BLaER1 (cell line): ENCODE data around the gene FFAR1.

Source experiments
- H3K27ac ChIP-seq: shearing (Covaris generic); formaldehyde crosslinking; 2 replicates; pipeline ENCODE4 v1.8.1; 2022
- H3K27me3 ChIP-seq: shearing (Covaris generic); formaldehyde crosslinking; 2 replicates; pipeline ENCODE4 v1.8.1; 2022
- H3K36me3 ChIP-seq: shearing (Covaris generic); formaldehyde crosslinking; 2 replicates; pipeline ENCODE4 v1.8.1; 2022
- H3K4me1 ChIP-seq: shearing (Covaris generic); formaldehyde crosslinking; 2 replicates; pipeline ENCODE4 v1.8.1; 2022
- H3K4me2 ChIP-seq: shearing (Covaris generic); formaldehyde crosslinking; 2 replicates; pipeline ENCODE4 v1.8.1; 2022
- H3K4me3 ChIP-seq: shearing (Covaris generic); formaldehyde crosslinking; 2 replicates; pipeline ENCODE4 v1.8.1; 2022
- H3K9ac ChIP-seq: shearing (Covaris generic); formaldehyde crosslinking; 2 replicates; pipeline ENCODE4 v1.8.1; 2022
- H3K9me3 ChIP-seq: shearing (Covaris generic); formaldehyde crosslinking; 2 replicates; pipeline ENCODE4 v1.8.1; 2022
- H4K20me1 ChIP-seq: shearing (Covaris generic); formaldehyde crosslinking; 2 replicates; pipeline ENCODE4 v1.8.1; 2022
- Cebpa-rat ChIP-seq: shearing (Covaris generic); IDR thresholded peaks from 2 replicates; pipeline ENCODE4 v1.8.1; 2022

Gene FFAR1

DNA sequence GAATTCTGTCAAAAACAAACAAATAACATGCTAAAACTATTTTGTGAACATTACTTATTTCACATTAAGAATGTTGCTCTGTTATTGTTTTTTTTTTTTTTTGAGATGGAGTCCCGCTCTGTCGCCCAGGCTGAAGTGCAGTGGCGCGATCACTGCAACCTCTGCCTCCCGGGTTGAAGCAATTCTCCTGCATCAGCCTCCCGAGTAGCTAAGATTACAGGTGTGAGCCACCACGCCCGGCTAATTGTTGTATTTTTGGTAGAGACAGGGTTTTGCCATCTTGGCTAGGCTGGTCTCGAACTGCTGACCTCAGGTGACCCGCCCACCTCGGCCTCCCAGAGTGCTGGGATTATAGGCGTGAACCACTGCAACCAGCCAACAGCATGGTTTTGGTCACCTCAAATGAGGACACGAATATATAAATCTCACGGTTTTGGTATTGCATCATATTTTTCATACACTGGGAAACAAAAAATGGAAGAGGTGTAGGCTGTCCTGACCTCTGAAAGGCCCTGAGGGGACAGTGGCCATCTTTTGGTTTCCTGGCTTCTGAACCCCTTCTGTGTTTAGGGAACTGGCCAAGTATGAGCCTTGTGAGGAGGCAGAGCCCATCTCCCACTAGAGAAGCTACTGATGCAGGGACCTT lies 48.7 kb downstream of the FFAR1 start:
- TF ChIP-seq Cebpa-rat: peak; percentile 62; the same call in 1 of the 2 replicates
- no peak overlapping the region for H3K27ac ChIP-seq

DNA sequence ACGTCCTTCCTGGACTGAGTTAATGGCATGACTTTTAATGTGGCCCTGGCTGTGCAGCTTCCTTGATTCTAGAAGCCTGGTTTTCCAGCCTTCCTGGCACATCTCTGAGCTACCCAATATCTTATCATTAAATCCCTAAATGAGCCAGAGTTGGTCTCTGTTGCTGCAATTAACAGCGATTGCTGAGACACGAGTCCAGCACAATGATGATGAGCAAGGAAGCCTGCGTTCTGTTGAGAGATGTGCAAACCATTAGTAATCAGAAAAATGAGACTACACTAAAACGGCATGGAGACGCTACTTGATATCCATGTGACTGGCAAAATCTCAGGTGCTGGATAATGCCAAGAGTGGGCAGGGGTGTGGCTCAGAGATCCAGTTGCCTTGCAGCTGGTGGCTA lies 49.4 kb downstream of the FFAR1 start:
- Histone ChIP-seq H3K9me3 (no peaks in the 10 kb centered on the region), H3K4me1 (peaks cover 38% of the 10 kb centered on the region), H3K4me2 (no peak overlapping the region), H3K27ac (no peak overlapping the region), H4K20me1 (no peaks in the 10 kb centered on the region), H3K9ac (no peak overlapping the region), H3K36me3 (no peaks in the 10 kb centered on the region), H3K4me3 (no peak overlapping the region), H3K27me3 (no peaks in the 10 kb centered on the region)
- TF ChIP-seq Cebpa-rat: no peak

More for the DNA sequence above, 48.7 kb downstream of the FFAR1 start:
- Histone ChIP-seq H3K4me1 (peaks cover 31% of the 10 kb centered on the region), H3K36me3 (no peaks in the 10 kb centered on the region), H3K9ac (no peak overlapping the region), H3K4me3 (no peak overlapping the region), H3K4me2 (no peak overlapping the region), H3K27me3 (no peaks in the 10 kb centered on the region), H4K20me1 (no peaks in the 10 kb centered on the region), H3K9me3 (no peaks in the 10 kb centered on the region)
